GM12892 (cell line): ENCODE data around the gene GNB1L.

Experiments used
- DNase-seq: peaks from one replicate; pipeline ENCODE4 v3.0.0; 2011; ENCODE audit not compliant: insufficient read length
- FAIRE-seq: peaks from 2 replicates; lab custom pipeline; 2011; peaks lifted over from hg19 to GRCh38; lab: Jason Lieb, UNC
- POLR2A ChIP-seq: IDR thresholded peaks from 2 replicates; pipeline ENCODE4 v1.6.1; 2011; ENCODE audit warnings: low read depth, low read length, control low read depth
- POLR2AphosphoS5 ChIP-seq: IDR thresholded peaks from 2 replicates; pipeline ENCODE4 v1.6.1; 2011; ENCODE audit warnings: low read depth, low read length, control low read depth
- TAF1 ChIP-seq: IDR thresholded peaks from 2 replicates; pipeline ENCODE4 v1.6.1; 2011; ENCODE audit warnings: low read depth, mild to moderate bottlenecking, control low read depth, low read length, borderline replicate concordance

The GNB1L gene

DNA sequence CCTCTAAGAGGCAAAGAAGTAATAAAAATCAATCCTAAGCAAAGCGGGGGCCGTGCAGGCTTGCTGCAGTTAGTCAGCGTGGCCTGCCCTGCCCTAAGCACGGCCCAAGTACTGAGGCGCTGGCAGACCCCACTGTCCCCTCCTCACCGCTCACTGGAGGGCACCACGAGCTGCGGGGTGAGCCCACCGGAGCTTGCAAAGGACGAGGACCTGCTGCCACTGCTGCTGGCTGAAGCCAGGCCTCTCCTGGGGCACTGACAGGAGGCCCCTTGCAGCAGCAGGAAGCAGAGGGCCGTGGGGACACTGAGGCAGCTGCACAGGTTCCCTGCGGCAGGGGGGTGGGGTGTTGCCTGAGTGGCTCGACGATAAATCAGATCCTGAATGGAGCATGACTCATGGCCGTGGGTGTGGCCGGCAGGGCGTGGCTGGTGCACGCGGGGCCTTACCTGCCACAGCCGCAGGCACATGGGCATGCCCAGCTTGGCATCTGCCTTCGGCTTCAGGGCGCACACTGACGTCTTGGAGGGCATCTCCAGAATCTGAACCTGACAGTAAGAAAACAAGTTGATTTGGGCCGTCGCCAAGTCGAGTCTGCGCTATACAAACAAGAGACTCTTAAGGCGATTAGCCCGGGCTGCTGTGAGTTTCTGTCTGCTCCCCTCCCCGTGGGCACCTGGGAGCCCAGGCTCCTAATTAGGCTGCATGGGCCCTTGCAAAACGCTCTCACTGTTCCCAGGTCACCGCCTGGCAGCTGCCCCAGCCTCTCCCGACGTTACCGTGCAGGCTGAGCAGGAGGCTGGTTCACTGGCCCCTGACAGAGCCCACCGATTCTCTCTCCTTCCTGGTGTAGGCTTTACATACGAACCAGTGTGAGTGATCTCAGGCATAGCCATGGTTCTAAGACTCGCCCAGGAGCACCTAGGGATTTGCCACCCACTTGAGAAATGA, 48.2 kb downstream of the GNB1L start:
- TF ChIP-seq POLR2AphosphoS5 (no peak), TAF1 (no peak), POLR2A (no peak)
- FAIRE-seq = no peak
- DNase-seq = no peak

DNA sequence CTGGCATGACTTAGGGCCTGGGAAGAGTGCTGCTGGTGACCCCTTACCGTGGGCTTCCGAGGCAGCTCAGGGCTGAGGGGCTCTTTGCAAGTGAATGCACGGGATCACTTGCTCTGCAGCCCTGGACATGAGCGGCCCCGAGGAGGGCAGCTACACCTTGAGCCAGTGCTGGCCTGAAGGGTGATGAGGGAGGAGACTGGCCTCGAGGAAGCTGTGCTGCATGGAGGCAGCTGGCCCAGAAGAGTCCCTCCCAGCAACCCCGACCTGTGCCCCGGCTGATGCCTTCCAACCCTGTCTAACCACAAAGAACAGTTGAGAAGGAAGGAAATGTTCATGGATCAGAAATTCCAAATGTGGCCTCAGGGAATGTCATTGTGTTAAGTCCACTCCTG, 48.9 kb downstream of the GNB1L start:
- TF ChIP-seq POLR2A (no peak), TAF1 (no peak), POLR2AphosphoS5 (no peak)
- DNase-seq = no peak
- no peak for FAIRE-seq

DNA sequence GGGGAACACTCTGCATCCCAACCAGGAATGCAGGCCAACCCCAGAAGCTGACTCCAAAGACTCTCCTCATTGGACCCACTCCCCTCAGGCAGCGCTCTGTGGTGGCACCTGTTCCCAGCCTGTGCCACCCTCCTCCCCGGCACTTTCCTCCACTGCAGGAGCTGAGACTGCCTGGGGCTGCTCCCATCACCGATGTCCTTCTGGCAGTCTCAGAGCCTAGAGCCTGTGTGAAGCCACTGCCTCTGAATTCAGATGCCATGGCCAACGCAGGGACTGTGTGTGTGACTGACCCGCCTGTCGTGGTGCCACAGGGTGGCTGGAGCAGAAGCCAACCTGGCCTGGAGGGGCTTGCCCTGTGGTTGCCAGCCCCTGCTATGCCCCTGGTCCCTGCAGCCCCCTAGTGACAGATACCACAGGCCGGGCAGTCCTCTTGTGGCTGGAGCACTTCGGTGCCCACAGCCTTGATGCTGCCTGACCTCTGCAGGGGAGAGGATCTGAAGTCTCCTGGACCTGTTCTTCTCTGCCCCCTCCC, 50.9 kb downstream of the GNB1L start:
- no peak for TF ChIP-seq POLR2AphosphoS5
- TF ChIP-seq TAF1 = no peak
- no peak for TF ChIP-seq POLR2A
- FAIRE-seq (no peak), DNase-seq (no peak)

DNA sequence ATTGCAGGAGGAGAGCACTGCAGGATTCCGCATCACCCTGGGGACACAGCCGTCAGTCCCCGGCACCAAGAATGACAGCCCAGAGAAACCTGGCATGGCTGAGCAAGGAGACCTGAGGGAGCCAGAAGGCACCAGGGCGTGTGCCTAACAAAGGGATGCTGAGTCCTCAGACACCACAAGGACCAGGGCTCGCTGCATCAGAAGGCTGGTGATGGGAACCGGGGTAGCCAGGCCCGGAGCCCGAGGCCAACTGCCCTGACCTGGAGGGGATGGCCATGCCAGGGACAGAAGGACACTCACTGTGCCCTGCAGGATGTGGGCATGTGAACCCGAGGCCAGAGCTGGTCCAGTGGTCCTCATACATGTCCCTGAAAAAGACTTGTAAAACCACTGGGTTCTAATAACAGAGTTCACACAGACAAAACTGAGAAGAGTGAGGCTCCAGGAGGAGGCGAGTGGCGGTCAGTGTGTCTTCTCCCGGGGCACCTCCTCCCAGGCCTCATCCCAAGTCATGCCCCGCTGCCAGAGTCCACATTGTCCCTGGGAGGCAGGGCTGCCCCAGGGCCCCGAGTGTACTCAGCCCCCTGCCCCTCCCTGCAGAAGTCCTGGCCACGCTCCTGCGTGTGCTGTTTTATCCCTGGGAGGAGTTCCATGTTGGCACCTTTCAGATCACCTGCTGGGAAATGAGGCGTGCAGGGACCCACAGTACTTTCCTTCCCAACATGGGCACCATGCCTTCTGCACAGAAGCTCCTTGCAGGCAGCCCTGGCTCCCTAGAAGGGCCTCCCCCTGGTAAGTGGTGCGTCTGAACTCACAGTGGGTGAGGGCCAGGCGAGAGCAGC, 51.6 kb downstream of the GNB1L start:
- TF ChIP-seq TAF1 (no peak), POLR2AphosphoS5 (no peak), POLR2A (no peak)
- FAIRE-seq = no peak
- no peak for DNase-seq

DNA sequence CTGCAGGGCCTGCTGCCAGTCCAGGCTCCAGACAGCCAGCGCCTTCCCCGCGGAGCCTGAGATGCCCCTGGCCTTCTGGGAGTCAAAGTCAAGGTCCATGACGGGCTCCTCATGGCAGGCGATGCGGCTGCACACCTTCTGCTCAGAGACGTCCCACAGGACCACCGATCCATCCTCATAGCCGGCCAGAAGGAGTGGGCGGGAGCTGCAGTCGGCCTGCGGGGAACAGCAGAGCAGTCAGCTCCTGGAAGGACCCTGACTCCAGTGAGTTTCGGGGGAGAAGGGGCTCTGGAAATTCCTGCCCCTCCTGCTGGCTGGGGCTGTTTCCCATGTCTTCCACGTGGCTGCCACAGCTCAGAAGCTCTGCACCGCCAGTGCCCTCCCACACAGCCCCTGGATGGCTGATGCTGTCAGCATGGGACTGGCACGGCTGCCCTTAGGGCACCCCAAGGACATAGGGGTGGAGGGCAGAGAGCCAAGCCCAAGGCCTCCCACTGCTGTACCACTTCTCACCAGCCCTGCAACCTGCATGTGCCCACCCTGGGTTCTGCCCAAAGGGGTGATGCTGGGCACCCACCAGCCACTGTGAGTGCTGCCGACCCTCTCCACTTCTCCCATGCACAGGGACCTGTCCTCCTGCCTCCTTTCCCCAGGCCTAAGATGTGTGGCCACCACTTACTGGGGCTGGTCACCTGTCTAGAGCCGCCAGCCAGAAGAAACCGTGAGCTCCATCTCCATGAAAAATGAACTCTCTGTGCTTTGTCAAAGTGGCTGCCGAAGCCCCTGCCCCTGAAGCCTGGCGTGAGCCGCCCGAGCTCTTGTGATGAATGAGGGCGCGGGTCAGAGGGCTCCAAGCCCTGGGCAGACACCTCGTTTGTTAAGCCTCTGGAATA, 52.4 kb downstream of the GNB1L start:
- no peak for TF ChIP-seq POLR2A
- no peak for TF ChIP-seq TAF1
- TF ChIP-seq POLR2AphosphoS5 = no peak
- FAIRE-seq = no peak
- no peak for DNase-seq

DNA sequence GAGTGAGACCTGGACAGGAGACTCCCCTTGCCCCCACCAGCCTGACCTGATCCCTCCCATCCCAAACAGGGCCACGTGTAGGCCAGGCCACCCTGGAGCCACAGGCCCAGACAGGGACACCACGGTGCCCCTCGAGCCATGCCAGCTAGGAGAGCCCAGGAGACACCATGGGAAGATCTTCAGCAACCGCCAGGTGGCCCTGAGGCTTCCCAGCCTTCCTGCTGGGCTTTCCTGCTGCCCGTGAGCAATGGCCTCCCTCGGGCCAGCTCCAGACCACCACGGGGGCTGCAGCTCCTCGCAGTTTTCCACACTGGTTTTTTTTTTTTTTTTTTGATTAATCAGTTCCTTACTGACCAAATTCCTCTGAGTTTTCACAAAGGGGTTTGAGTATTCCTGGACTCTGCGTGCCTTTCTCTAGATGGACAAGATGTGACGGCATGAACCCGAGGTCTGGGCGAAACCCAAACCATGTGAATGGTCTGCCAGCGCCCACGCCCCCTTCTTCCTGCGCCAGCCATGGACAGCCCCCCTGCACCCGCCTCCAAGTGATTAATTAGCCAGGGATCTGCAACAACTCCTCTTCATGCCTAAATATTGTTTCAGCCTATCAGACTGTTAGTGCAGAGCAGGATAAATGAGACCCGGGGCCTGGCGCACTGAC, 53.2 kb downstream of the GNB1L start:
- FAIRE-seq = no peak
- DNase-seq = no peak
- no peak for TF ChIP-seq POLR2AphosphoS5
- TF ChIP-seq POLR2A = no peak
- TF ChIP-seq TAF1 = no peak

DNA sequence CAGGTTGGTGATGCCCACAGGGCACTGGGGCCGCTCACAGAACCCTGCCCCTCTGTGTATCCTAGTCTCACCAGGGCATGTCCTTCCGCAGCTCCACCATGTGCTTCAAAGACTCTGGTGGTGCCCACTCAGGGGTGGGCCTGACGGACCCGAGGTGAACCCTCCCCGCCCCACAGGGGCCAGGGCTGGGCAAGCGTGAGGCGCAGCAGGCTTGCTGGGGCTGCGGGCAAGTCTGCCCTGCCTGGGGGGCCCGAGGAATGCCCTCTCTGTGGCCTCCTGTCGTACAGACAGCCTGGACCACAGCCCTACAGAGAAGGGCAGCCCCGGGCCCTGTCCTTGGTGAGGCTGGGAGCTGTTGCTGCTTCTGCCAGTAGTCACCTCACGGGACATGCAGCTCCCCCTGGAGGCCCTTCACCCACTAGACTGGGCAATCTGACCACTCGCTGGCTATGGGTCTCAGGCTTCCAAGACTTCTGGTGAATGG, 53.9 kb downstream of the GNB1L start:
- FAIRE-seq = no peak
- TF ChIP-seq TAF1 = no peak
- TF ChIP-seq POLR2A = no peak
- TF ChIP-seq POLR2AphosphoS5 = no peak
- DNase-seq = no peak

DNA sequence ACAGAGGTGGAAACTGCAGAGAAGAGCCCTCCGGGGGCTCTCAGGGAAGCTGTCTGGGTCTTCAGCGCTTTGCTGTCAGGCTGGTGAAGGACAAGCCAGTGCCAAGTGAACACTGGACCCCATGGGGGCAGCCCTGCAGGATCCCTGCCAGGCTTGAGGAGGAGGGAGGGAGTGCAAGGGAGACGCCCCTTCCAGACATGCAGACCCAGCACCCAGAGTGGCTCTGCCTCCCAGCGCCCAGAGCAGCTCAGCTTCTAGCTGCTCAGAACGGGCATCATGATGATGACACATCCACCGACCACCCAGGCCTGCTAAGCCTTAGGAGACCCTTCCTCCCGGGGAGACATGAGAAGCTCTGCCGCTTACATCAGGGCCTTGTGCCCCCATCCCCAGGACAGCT, 54.4 kb downstream of the GNB1L start:
- TF ChIP-seq POLR2AphosphoS5 = no peak
- TF ChIP-seq POLR2A = no peak
- TF ChIP-seq TAF1 = no peak
- no peak for FAIRE-seq
- no peak for DNase-seq

DNA sequence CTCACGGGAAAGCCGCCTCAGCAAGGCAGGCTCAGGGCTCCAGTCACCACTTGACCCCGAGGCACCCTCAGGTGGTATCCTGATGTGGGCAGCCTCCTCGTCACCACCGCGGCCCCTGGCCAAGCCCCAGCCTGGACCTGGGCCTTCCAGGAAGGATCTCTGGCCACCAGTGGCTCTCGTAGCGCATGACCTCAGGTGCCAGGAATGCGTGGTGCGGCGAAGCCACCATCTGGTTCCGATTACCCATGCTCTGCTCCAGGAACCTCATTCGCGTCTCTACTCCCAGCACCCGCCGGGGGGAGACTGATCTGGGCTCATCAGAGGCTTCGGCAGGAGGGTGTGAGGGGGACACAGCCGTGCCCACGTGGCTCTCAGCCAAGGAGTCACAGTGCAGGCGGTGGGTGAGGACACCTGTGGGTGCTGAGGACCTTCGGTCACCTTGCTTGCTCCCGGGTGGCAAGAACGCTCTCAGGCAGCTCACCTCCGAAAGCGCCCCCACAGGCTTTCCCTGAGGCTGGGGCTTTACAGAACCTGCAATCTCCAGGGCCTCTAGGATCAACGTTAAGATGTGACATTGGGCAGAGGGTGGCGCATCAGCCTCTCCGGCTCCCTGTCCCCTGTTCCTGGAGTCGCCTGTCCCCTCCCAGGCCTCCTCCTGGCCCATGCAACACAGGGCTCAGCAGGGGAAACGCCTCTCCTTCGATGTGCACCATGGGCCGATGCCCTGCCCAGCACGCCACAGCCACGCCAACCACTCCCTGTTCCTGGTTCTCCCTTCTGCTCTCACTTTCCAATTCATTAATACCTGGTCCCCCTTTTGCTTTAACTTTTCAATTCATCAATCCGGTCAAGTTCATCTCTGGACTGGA, 55.1 kb downstream of the GNB1L start:
- no peak for DNase-seq
- FAIRE-seq = no peak
- TF ChIP-seq POLR2A (no peak), POLR2AphosphoS5 (no peak), TAF1 (no peak)
